Lung (tissue), 12 donors: ENCODE measurements around the gene NKAIN2. TPM values are rescaled to one million over a fixed set of nuclear protein-coding genes. Genes with fewer than 3 reads are reported as not detected.
"Not testable (repeated sequence)": the region's sequence is repeated elsewhere in the genome, so short reads cannot be mapped to it uniquely, and the experiment has no call there.

Experiments
- ATAC-seq: fragments of 200-7000 bp; cut with Tn5 transposase; one replicate; pipeline ENCODE4 v1.9.1; 2020; ENCODE audit warnings: moderate number of reproducible peaks; ENCODE audit not compliant: insufficient read depth, low FRiP score
- DNase-seq, 3 donors: peaks; one replicate each; pipeline ENCODE4 v3.0.0-alpha.2; 2013 to 2017
- H3K27ac ChIP-seq, 2 donors: one replicate each; pipeline ENCODE4 v1.5.1; 2013; ENCODE audit warnings: mild to moderate bottlenecking in 2 of 2, moderate library complexity in 2 of 2, control low read depth in 1 of 2, inconsistent platforms in 1 of 2, low read depth in 1 of 2, low read length in 1 of 2
- H3K27me3 ChIP-seq, 3 donors: one replicate each; pipeline ENCODE4 v1.5.1; 2013; ENCODE audit warnings: low read length in 2 of 3; ENCODE audit not compliant: control insufficient read depth in 3 of 3, insufficient read depth in 3 of 3
- H3K36me3 ChIP-seq, 4 donors: one replicate each; pipeline ENCODE4 v1.5.1; 2013; ENCODE audit warnings: low read length in 4 of 4, mild to moderate bottlenecking in 1 of 4, moderate library complexity in 1 of 4; ENCODE audit not compliant: control insufficient read depth in 4 of 4, insufficient read depth in 4 of 4
- H3K4me1 ChIP-seq, 5 donors: one replicate each; pipeline ENCODE4 v1.5.1; 2013; ENCODE audit warnings: low read length in 5 of 5, mild to moderate bottlenecking in 2 of 5, moderate library complexity in 1 of 5; ENCODE audit not compliant: control insufficient read depth in 5 of 5, insufficient read depth in 5 of 5
- H3K4me3 ChIP-seq: one replicate; pipeline ENCODE4 v1.5.1; 2013; ENCODE audit warnings: mild to moderate bottlenecking, control low read depth, moderate library complexity
- H3K9ac ChIP-seq, 2 donors: one replicate each; pipeline ENCODE4 v1.5.1; 2013; ENCODE audit warnings: low read length in 2 of 2, control low read depth in 1 of 2; ENCODE audit not compliant: insufficient read depth in 1 of 2
- H3K9me3 ChIP-seq, 4 donors: one replicate each; pipeline ENCODE4 v1.5.1; 2013; ENCODE audit warnings: low read length in 3 of 4, mild to moderate bottlenecking in 1 of 4, moderate library complexity in 1 of 4; ENCODE audit not compliant: control insufficient read depth in 4 of 4, insufficient read depth in 3 of 4
- CTCF ChIP-seq: IDR thresholded peaks from 2 replicates; pipeline ENCODE4 v1.5.1; 2012; ENCODE audit warnings: mild to moderate bottlenecking; ENCODE audit errors: control extremely low read depth, extremely low read depth
- WGBS, 2 donors: extraction: QIAGEN DNeasy Blood & Tissue Kit; methylation state at CpG; one replicate each; pipeline ENCODE4 v1.1.7; 2013; 5-methylcytosine and 5-hydroxymethylcytosine counted together
- polyA plus RNA-seq, 2 donors: library from polyadenylated mRNA; stranded (reverse); fragments of 200-250 nt; gene quantifications; one replicate each; pipeline ENCODE4 v1.2.1, GENCODE V29; 2013
- total RNA-seq, 2 donors: library from RNA; depleted of rRNA in 1 of 2; stranded (reverse); fragments of >200 nt in 1 of 2; gene quantifications; one replicate each; pipeline ENCODE4 v1.2.1, GENCODE V29; 2014 to 2021
- donor health status: control.
- donor health status: control.
- donor health status: Bipolar disorder and iron deficiency.
- donor health status: healthy.
- donor health status: DM: yes; HTN: yes; CAD: no.

The NKAIN2 gene
- total and polyA plus RNA-seq, 4 donors = 0.01 to 4.4 TPM; not detected in 2

- Histone ChIP-seq H3K27me3 (no peaks in the 10 kb centered on the region), H3K27ac (no peak overlapping the region), H3K4me1 (no peaks in the 10 kb centered on the region), H3K9me3 (peaks cover 0 to 3% (median 0%) of the 10 kb centered on the region in 4 donors), H3K4me3 (no peak overlapping the region), H3K9ac (no peak overlapping the region), H3K36me3 (no peaks in the 10 kb centered on the region)
- DNase-seq (no peak), ATAC-seq (no peak)
- no peak for TF ChIP-seq CTCF
Observed at GRCh38 chr6:124557873-124558272, 754.2 kb downstream of the NKAIN2 start.

DNA sequence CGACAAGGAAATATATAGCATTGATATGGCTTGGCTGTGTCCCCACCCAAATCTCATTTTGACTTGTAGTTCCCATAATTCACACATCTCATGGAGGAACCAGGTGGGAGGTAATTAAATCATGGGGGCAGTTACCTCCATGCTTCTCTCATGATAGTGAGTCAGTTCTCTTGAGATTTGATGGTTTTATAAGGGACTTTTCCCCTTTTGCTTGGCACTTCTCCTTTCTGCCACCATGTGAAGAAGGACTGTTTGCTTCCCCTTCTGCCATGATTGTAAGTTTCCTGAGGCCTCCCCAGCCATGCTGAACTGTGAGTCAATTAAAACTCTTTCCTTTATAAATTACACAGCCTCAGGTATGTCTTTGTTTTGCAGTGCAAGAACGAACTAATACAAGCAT lies 756.4 kb downstream of the NKAIN2 start:
- not testable (repeated sequence) for ATAC-seq, H3K27ac ChIP-seq, H3K9me3 ChIP-seq, DNase-seq, H3K36me3 ChIP-seq, H3K4me1 ChIP-seq, H3K4me3 ChIP-seq, H3K27me3 ChIP-seq, H3K9ac ChIP-seq
- WGBS, 2 donors = 85 to 87% methylated on average over 2 of the region's 2 CpGs

DNA sequence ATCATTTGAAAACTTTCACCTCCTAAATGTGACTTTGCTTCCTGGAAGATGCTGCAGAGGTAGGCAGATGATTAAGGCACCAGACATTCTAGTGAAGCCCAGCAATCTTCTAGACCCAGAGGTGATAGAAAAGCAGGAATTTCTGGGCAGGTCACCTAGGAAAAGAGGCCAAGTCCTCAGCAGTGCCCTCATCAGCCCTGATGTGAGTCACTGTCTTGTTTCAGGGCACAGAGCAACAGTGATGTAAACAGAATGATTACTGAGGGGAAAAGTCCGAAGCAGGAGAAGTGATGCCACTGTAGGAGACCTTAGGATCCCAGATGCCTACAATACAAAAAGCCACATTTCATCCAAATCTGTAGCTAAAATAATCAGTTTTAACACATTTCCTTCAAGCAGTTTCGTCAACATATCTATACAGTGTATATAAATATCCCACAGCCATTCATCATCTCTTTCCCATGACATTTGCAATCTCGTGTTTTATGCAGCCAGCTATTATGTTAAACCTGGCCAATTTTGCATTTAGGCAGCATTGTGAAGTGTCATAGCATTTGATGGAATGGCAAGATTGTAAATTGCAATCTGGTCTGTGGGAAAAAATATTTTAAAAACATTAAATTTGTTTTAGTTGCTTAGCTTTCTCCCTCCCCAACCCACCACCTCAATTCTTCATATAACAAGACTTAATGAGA lies 757.4 kb downstream of the NKAIN2 start:
- no peak overlapping the region for H3K27ac ChIP-seq
- H3K4me1 ChIP-seq = no peaks in the 10 kb centered on the region
- no peak for DNase-seq
- no peak overlapping the region for H3K4me3 ChIP-seq
- WGBS, 2 donors = 62 to 70% methylated on average over 3 of the region's 3 CpGs
- H3K9me3 ChIP-seq = peaks cover 0 to 6% (median 1%) of the 10 kb centered on the region in 4 donors
- H3K9ac ChIP-seq = no peak overlapping the region
- no peaks in the 10 kb centered on the region for H3K27me3 ChIP-seq
- H3K36me3 ChIP-seq = no peaks in the 10 kb centered on the region
- no peak for ATAC-seq
- TF ChIP-seq CTCF = no peak

DNA sequence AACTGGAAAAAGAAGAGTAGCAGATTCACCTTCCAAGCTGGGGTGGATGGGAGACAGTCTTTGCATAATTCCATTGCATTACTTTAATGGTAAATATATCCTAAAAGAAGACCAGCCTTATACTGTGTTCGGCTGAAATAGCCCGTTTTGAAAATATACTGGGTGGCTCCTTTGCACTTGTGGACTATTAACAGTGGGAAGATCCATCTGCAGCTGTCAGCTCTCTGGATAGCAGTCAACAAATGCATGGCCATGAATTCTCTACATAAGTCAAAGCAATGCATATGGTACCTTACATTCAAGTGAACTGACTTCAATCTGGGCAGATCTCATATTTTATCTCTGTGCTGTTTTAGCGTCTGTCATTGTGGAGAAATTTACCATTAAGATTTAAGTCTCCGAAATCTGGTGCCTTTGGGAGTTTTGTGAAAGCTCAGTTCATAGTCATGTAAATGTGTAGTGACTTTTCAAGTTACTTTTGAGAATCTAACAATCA lies 758.0 kb downstream of the NKAIN2 start:
- TF ChIP-seq CTCF = no peak
- Histone ChIP-seq H3K27ac (no peak overlapping the region), H3K27me3 (no peaks in the 10 kb centered on the region), H3K9ac (no peak overlapping the region), H3K36me3 (no peaks in the 10 kb centered on the region), H3K9me3 (peaks cover 0 to 4% (median 1%) of the 10 kb centered on the region in 4 donors), H3K4me3 (no peak overlapping the region), H3K4me1 (no peaks in the 10 kb centered on the region)
- ATAC-seq (no peak), DNase-seq (no peak)
- 85 to 93% methylated on average over 4 of the region's 4 CpGs for WGBS, 2 donors

DNA sequence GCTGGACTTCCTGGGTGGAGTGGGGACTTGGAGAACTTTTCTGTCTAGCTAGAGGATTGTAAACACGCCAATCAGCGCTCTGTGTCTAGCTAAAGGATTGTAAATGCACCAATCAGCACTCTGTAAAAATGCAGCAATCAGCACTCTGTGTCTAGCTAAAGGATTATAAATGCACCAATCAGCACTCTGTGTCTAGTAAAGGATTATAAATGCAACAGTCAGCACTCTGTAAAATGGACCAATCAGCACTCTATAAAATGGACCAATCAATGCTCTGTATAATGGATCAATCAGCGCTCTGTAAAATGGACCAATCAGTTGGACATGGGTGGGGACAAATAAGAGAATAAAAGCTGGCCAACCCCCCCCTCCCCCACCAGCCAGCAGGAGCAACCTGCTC lies 760.5 kb downstream of the NKAIN2 start:
- not testable (repeated sequence) for H3K27me3 ChIP-seq, H3K36me3 ChIP-seq, H3K27ac ChIP-seq, ATAC-seq, H3K4me1 ChIP-seq, H3K9ac ChIP-seq, H3K9me3 ChIP-seq, H3K4me3 ChIP-seq, DNase-seq
- 89 to 93% methylated on average over 3 of the region's 3 CpGs for WGBS, 2 donors
